Astrocyte of the cerebellum (primary cell): ENCODE measurements around the gene FLNB.

Experiments
- DNase-seq: peaks from one replicate; pipeline ENCODE4 v3.0.0-alpha.2; 2011; ENCODE audit warnings: low read depth
- H3K4me3 ChIP-seq: 2 replicates; pipeline ENCODE4 v1.5.1; 2011; ENCODE audit warnings: mild to moderate bottlenecking, low read depth, low read length, moderate library complexity
- in situ Hi-C: cut with HindIII; loops from 2 replicates; pipeline ENCODE4 v1.10.0; 2017; ENCODE audit warnings: low sequenced_read_pairs
- TF ChIP-seq, protein P1 (sequence below): IDR thresholded peaks from 2 replicates; pipeline ENCODE4 v1.5.1; 2012; ENCODE audit warnings: low read length, low read depth, moderate library complexity, mild to moderate bottlenecking; ENCODE audit errors: missing control alignments

FLNB gene

DNA sequence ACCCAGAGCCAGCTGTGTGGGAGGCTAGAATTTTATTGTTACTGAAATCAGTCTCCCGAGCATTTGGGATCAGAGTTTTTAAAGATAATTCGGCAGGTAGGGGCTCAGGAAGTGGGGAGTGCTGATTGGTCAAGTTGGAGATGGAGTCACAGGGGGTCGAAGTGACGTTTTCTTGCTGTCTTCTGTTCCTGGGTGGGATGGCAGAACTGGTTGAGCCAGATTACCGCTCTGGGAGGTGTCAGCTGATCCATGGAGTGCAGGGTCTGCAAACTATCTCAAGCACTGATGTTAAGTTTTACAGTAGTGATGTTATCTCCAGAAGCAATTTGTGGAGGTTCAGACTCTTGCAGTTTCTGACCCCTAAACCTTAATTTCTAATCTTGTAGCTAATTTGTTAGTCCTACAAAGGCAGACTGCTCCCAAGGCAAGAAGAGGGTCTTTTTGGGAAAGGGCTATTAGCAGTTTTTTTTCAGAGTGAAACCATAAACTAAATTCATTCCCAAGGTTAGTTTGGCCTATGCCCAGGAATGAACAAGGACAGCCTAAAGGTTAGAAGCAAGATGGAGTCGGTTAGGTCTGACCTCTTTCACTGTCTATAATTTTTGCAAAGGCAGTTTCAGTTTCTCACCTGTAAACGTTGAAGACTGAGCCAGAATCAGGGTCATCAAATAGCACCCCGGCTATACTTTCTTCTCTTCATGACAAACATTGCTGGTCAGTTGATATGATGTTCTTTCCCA is 28.2 kb downstream of the FLNB start:
- H3K4me3 ChIP-seq, result no peak overlapping the region
- DNase-seq, result no peak
- in situ Hi-C loops, result loop anchor here (25.0 kb wide), 1 partner anchor 99 kb away; no protein-coding TSS in a partner anchor
- TF ChIP-seq, protein P1, sequence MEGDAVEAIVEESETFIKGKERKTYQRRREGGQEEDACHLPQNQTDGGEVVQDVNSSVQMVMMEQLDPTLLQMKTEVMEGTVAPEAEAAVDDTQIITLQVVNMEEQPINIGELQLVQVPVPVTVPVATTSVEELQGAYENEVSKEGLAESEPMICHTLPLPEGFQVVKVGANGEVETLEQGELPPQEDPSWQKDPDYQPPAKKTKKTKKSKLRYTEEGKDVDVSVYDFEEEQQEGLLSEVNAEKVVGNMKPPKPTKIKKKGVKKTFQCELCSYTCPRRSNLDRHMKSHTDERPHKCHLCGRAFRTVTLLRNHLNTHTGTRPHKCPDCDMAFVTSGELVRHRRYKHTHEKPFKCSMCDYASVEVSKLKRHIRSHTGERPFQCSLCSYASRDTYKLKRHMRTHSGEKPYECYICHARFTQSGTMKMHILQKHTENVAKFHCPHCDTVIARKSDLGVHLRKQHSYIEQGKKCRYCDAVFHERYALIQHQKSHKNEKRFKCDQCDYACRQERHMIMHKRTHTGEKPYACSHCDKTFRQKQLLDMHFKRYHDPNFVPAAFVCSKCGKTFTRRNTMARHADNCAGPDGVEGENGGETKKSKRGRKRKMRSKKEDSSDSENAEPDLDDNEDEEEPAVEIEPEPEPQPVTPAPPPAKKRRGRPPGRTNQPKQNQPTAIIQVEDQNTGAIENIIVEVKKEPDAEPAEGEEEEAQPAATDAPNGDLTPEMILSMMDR, result no peak

DNA sequence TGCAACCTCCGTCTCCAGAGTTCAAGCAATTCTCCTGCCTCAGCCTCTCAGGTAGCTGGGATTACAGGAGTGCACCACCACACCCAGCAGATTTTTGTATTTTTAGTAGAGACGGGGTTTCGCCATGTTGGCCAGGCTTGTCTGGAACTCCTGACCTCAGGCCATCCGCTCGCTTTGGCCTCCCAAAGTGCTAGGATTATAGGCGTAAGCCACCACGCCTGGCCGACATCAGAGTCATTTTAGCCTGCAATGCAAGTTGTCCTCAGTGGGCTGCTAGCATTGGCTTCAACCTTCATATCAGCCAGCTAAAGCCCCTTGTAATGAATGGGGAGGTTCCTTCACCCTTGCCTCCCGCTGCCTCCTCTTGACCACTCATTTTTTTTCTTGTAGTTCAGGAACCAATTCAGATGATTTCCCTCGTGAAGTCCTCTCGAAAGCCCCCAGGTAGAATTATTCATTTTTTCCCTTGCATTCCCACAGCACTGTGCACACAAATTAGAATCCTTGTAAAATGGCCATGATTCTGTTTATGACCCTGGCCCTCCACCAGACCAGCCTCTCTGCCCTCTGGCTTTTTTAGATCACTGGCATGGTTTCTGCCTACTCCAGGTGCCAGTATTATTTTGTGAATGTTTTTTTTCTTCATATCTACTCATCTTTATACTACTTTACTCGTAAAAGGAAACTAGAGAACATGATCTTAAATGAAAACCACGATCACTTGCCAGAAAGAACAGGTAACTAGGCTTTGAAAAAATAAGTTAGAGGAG is 29.1 kb downstream of the FLNB start:
- no peak overlapping the region for H3K4me3 ChIP-seq
- no peak for DNase-seq
- TF ChIP-seq, protein P1, result no peak
- in situ Hi-C loops, result loop anchor here (25.0 kb wide), 1 partner anchor 100 kb away; no protein-coding TSS in a partner anchor

DNA sequence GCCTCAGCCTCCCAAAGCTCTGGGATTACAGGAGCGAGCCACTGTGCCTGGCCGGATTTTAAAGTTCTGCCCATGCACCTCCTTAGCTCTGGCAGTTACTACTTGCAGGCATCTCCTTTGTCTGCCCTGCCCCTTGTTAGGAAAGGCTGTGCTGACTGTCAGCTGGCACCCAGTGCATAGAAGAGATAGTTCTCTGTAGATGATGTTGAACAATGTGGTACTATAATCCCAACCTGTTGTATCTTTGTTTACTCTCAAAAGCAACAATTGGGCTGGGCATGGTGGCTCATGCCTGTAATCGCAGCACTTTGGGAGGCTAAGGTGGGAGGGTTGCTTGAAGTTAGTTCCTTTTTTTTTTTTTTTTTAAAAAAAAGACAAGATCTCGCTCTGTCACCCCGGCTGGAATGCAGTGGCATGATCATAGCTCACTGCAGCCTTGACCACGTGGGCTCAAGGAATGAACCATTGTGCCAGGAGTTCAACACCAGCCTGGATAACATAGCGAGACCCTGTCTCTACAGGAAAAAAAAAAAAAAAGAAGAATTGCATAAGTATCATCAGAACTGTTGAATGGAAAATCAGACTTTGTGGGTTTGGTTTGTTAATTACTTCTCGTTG is 30.6 kb downstream of the FLNB start:
- TF ChIP-seq, protein P1, result no peak
- H3K4me3 ChIP-seq, result no peak overlapping the region
- DNase-seq, result no peak
- in situ Hi-C loops, result loop anchor here (25.0 kb wide), 1 partner anchor 101 kb away; no protein-coding TSS in a partner anchor

DNA sequence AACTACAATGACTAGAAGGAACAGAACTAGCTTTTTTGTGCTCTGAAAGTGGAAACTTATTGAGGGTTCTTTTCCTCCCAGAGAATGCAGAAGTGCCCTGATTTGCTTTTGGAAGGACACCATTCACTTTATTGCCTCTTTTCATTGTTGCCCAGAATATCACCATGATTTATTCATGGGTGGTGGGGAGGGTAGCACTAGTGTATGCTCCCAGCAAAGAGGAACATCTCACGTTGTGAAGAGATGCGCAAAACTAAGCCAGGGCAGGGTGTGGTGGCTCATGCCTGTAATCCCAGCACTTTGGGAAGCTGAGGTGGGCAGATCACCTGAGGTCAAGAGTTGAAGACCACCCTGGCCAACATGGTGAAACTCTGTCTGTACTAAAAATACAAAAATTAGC is 31.4 kb downstream of the FLNB start:
- TF ChIP-seq, protein P1, result no peak
- no peak for DNase-seq
- H3K4me3 ChIP-seq, result no peak overlapping the region
- in situ Hi-C loops, result loop anchor here (25.0 kb wide), 1 partner anchor 102 kb away; no protein-coding TSS in a partner anchor

DNA sequence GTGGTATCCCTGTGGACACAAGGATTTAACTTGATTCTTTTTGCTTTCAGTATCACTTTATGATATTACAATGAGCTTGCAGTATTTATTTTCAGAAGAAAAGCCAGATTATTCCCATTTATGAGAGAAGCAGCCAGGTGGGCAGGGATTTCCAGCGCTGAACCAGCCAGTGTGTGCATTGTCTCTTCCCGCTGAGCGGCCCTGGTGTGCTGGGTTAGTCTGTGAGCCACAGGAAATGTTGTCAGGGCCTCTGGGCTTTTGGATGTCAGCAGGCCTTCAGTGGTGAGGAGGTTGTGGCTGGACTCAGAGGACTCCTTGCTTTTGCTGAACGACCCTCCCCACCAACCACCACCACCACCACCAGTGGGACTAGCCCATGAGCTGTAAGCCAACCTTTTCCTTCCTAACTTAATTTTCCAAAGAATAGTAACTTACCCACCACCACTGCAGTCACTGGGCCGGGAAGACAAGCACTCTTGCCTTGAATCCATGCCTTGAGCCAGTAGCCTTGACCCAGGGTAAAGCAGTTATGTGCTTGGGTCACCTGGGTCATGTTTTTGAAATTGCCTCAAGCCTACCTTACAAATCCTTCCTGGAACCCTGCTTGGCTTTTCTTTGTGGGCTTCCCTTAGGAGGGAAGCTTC is 33.1 kb downstream of the FLNB start:
- H3K4me3 ChIP-seq, result no peak overlapping the region
- in situ Hi-C loops, result loop anchor here (25.0 kb wide), 1 partner anchor 104 kb away; no protein-coding TSS in a partner anchor
- DNase-seq, result peak; percentile 35
- TF ChIP-seq, protein P1, result no peak
